ENCODE measurements around the gene AREL1. TPM values are rescaled to one million over a fixed set of nuclear protein-coding genes. Genes with fewer than 3 reads are reported as not detected.

Gene AREL1
- total and polyA plus RNA-seq, 2 donors (not counting 3 experiments of a cell fraction or from before 2014, with no cell fraction given), result 46.4 to 67.2 TPM

GRCh38 chr14:74634481-74634880 lies 78.4 kb downstream of the AREL1 start:
- no peaks in the 10 kb centered on the region for H3K36me3 ChIP-seq (ENCODE audit: control insufficient read depth in 2 of 2, extremely low read depth in 1 of 2, insufficient read depth in 2 of 2, low read length in 2 of 2)
- BruUV-seq (replicated peaks), result no TSS peak
- ChIA-PET CTCF (interaction anchor here (1.0 to 7.1 kb wide), 5 partner anchors 11 to 24 kb away, joined by 3 to 96 read pairs (median 8); partner anchors contain the start of gene LTBP2), POLR2A (interaction anchor here (1.2 kb wide), 3 partner anchors 14 to 18 kb away, joined by 3 to 6 read pairs (median 3); no protein-coding TSS in a partner anchor)
- H3K4me3 ChIP-seq (replicated peaks in 1 of 3; ENCODE audit: insufficient read depth in 1 of 3, low read depth in 1 of 3, low read length in 3 of 3), result no peak overlapping the region
- H3K27me3 ChIP-seq (ENCODE audit: control insufficient read depth in 2 of 2, insufficient read depth in 2 of 2, low read length in 2 of 2), result no peaks in the 10 kb centered on the region
- no peak for FAIRE-seq
- no peaks in the 10 kb centered on the region for H3K9me1 ChIP-seq (replicated peaks; ENCODE audit: control insufficient read depth, extremely low read depth, insufficient read depth, low read length)
- H3K4me2 ChIP-seq (ENCODE audit: insufficient read depth, low read length), result no peak overlapping the region
- peaks cover 20% of the 10 kb centered on the region for H3K4me1 ChIP-seq (ENCODE audit: control insufficient read depth, extremely low read depth, insufficient read depth, low read length)
- H3K9me3 ChIP-seq (replicated peaks; ENCODE audit: control insufficient read depth, insufficient read depth, low read length), result no peaks in the 10 kb centered on the region
- H4K20me1 ChIP-seq (replicated peaks; ENCODE audit: control insufficient read depth, extremely low read depth, insufficient read depth, low read length), result no peaks in the 10 kb centered on the region
- no peak for DNase-seq (ENCODE audit: low read depth, low spot score)
- H2AFZ ChIP-seq (ENCODE audit: low read depth, low read length), result no peak overlapping the region
- dilution Hi-C loops (cut with MboI; ENCODE audit: extremely low pct_ligation_motif_present, low sequenced_read_pairs), result no loop called here
- TF ChIP-seq FOS (IDR thresholded peaks at IDR 0.05; ENCODE audit: borderline replicate concordance, insufficient read depth, low read length) (no peak), GATA2 (IDR thresholded peaks at IDR 0.05; ENCODE audit: insufficient read depth, insufficient read length, low read depth, low read length) (no peak), MYC (IDR thresholded peaks at IDR 0.05; ENCODE audit: low read depth, low read length) (no peak), MAX (IDR thresholded peaks at IDR 0.05; ENCODE audit: insufficient read depth, insufficient read length) (no peak), POLR2A (IDR thresholded peaks at IDR 0.05; ENCODE audit: low read depth, low read length) (no peak), POLR2AphosphoS5 (IDR thresholded peaks at IDR 0.05; ENCODE audit: insufficient read depth, low read depth, low read length) (no peak)
- TF ChIP-seq, protein P1, sequence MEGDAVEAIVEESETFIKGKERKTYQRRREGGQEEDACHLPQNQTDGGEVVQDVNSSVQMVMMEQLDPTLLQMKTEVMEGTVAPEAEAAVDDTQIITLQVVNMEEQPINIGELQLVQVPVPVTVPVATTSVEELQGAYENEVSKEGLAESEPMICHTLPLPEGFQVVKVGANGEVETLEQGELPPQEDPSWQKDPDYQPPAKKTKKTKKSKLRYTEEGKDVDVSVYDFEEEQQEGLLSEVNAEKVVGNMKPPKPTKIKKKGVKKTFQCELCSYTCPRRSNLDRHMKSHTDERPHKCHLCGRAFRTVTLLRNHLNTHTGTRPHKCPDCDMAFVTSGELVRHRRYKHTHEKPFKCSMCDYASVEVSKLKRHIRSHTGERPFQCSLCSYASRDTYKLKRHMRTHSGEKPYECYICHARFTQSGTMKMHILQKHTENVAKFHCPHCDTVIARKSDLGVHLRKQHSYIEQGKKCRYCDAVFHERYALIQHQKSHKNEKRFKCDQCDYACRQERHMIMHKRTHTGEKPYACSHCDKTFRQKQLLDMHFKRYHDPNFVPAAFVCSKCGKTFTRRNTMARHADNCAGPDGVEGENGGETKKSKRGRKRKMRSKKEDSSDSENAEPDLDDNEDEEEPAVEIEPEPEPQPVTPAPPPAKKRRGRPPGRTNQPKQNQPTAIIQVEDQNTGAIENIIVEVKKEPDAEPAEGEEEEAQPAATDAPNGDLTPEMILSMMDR (IDR thresholded peaks at IDR 0.05; ENCODE audit: extremely low read depth in 1 of 2, insufficient read depth in 1 of 2, low read depth in 1 of 2, low read length in 2 of 2), result no peak
- intact Hi-C loops (cut with micrococcal nuclease), result loop anchor here (2.0 kb wide), 1 partner anchor 24 kb away; no protein-coding TSS in a partner anchor
- H3K79me2 ChIP-seq (ENCODE audit: control insufficient read depth, insufficient read depth, low read length), result no peaks in the 10 kb centered on the region
- H3K27ac ChIP-seq (ENCODE audit: insufficient read depth, low read depth, low read length), result no peak overlapping the region
- no peak overlapping the region for H3K9ac ChIP-seq (replicated peaks; ENCODE audit: extremely low read depth, insufficient read depth, low read length)
